H9 (cell line): ENCODE results near the gene MRPL14. TPM values are rescaled to one million over a fixed set of nuclear protein-coding genes. Genes with fewer than 3 reads are reported as not detected.

Source experiments
- DNase-seq: peaks from one replicate; pipeline ENCODE4 v3.0.0-alpha.2; 2017
- H2AFZ ChIP-seq: one replicate; pipeline ENCODE4 v1.6.1; 2013; ENCODE audit warnings: mild to moderate bottlenecking, low read length, control low read depth, moderate library complexity
- H2AK5ac ChIP-seq: 2 replicates; pipeline ENCODE4 v1.6.1; 2013; ENCODE audit warnings: low read length, control low read depth, mixed read lengths; ENCODE audit not compliant: insufficient read length
- H2BK120ac ChIP-seq: one replicate; pipeline ENCODE4 v1.6.1; 2013; ENCODE audit warnings: low read depth, mild to moderate bottlenecking, low read length, control low read depth, inconsistent platforms; ENCODE audit not compliant: poor library complexity, severe bottlenecking
- H2BK12ac ChIP-seq: 2 replicates; pipeline ENCODE4 v1.6.1; 2013; ENCODE audit warnings: low read length, control low read depth, mixed read lengths, low read depth; ENCODE audit not compliant: insufficient read length
- H2BK15ac ChIP-seq: 2 replicates; pipeline ENCODE4 v1.6.1; 2013; ENCODE audit warnings: low read depth, low read length, control low read depth
- H2BK20ac ChIP-seq: one replicate; pipeline ENCODE4 v1.6.1; 2013; ENCODE audit warnings: low read depth, mild to moderate bottlenecking, low read length, control low read depth, inconsistent platforms; ENCODE audit not compliant: poor library complexity, severe bottlenecking
- H2BK5ac ChIP-seq: 2 replicates; pipeline ENCODE4 v1.6.1; 2013; ENCODE audit warnings: low read length, control low read depth, mixed read lengths; ENCODE audit not compliant: insufficient read length
- H3K14ac ChIP-seq: 2 replicates; pipeline ENCODE4 v1.6.1; 2013; ENCODE audit warnings: low read length, control low read depth; ENCODE audit not compliant: insufficient read depth
- H3K18ac ChIP-seq: 2 replicates; pipeline ENCODE4 v1.6.1; 2013; ENCODE audit warnings: low read depth, mild to moderate bottlenecking, mixed read lengths, low read length, control low read depth; ENCODE audit not compliant: insufficient read length
- H3K23ac ChIP-seq: 2 replicates; pipeline ENCODE4 v1.6.1; 2013; ENCODE audit warnings: low read length, control low read depth, mixed read lengths, low read depth; ENCODE audit not compliant: insufficient read length
- H3K23me2 ChIP-seq: 2 replicates; pipeline ENCODE4 v1.6.1; 2013; ENCODE audit warnings: low read depth, mild to moderate bottlenecking, mixed read lengths, low read length, control low read depth; ENCODE audit not compliant: insufficient read length, poor library complexity, severe bottlenecking
- H3K27ac ChIP-seq: 2 replicates; pipeline ENCODE4 v1.5.1; 2013; ENCODE audit warnings: low read length, control low read depth, mixed read lengths, low read depth; ENCODE audit not compliant: insufficient read length
- H3K27me3 ChIP-seq: 2 replicates; pipeline ENCODE4 v1.6.1; 2013; ENCODE audit warnings: low read length, control low read depth, inconsistent platforms; ENCODE audit not compliant: insufficient read depth
- H3K4ac ChIP-seq: 2 replicates; pipeline ENCODE4 v1.6.1; 2013; ENCODE audit warnings: low read depth, mild to moderate bottlenecking, control low read depth, inconsistent platforms, low read length, moderate library complexity
- H3K4me1 ChIP-seq: 2 replicates; pipeline ENCODE4 v1.6.1; 2013; ENCODE audit warnings: low read length, control low read depth, inconsistent platforms; ENCODE audit not compliant: insufficient read depth
- H3K4me2 ChIP-seq: 2 replicates; pipeline ENCODE4 v1.6.1; 2013; ENCODE audit warnings: low read length, control low read depth, mixed read lengths; ENCODE audit not compliant: insufficient read length, insufficient read depth
- H3K56ac ChIP-seq: 2 replicates; pipeline ENCODE4 v1.6.1; 2013; ENCODE audit warnings: low read depth, mild to moderate bottlenecking, mixed read lengths, low read length, control low read depth; ENCODE audit not compliant: insufficient read length
- H3K79me1 ChIP-seq: 2 replicates; pipeline ENCODE4 v1.6.1; 2013; ENCODE audit warnings: low read depth, mild to moderate bottlenecking, moderate library complexity, low read length, control low read depth, inconsistent platforms; ENCODE audit not compliant: insufficient read depth, poor library complexity, severe bottlenecking
- H3K79me2 ChIP-seq: 2 replicates; pipeline ENCODE4 v1.6.1; 2013; ENCODE audit warnings: low read length, control low read depth, inconsistent platforms; ENCODE audit not compliant: insufficient read depth
- H3K9ac ChIP-seq: 2 replicates; pipeline ENCODE4 v1.6.1; 2013; ENCODE audit warnings: low read length, control low read depth, mixed read lengths; ENCODE audit not compliant: insufficient read length; ENCODE audit errors: extremely low read depth
- H3K9me3 ChIP-seq: one replicate; pipeline ENCODE4 v1.6.1; 2013; ENCODE audit warnings: low read depth, low read length, inconsistent platforms; ENCODE audit not compliant: control insufficient read depth
- H3T11ph ChIP-seq: one replicate; pipeline ENCODE4 v1.6.1; 2013; ENCODE audit warnings: mild to moderate bottlenecking, low read length, control low read depth, inconsistent platforms
- H4K20me1 ChIP-seq: one replicate; pipeline ENCODE4 v1.6.1; 2013; ENCODE audit not compliant: control insufficient read depth, insufficient read length, insufficient read depth
- H4K5ac ChIP-seq: 2 replicates; pipeline ENCODE4 v1.6.1; 2013; ENCODE audit warnings: low read depth, mild to moderate bottlenecking, mixed read lengths, low read length, control low read depth; ENCODE audit not compliant: insufficient read length
- H4K8ac ChIP-seq: replicated peaks from 2 replicates; pipeline ENCODE4 v1.6.1; 2013; ENCODE audit warnings: low read length, control low read depth, mixed read lengths, low read depth; ENCODE audit not compliant: insufficient read length
- H4K91ac ChIP-seq: 2 replicates; pipeline ENCODE4 v1.6.1; 2013; ENCODE audit warnings: low read depth, mild to moderate bottlenecking, moderate library complexity, mixed read lengths, low read length, control low read depth; ENCODE audit not compliant: insufficient read length
- H3K27ac Mint-ChIP-seq, 3 experiments: 2 replicates in 2 of 3; 3 replicates in 1 of 3; pipeline ENCODE4 v1.8.0; 2020 to 2021; ENCODE audit warnings: mixed read lengths in 3 of 3, mild to moderate bottlenecking in 1 of 3, moderate library complexity in 1 of 3
- H3K27me3 Mint-ChIP-seq: 2 replicates; pipeline ENCODE4 v1.8.0; 2021; ENCODE audit warnings: low read depth, mild to moderate bottlenecking, moderate library complexity, mixed read lengths
- H3K36me3 Mint-ChIP-seq, 3 experiments: 2 replicates in 2 of 3; 3 replicates in 1 of 3; pipeline ENCODE4 v1.8.0; 2020 to 2021; ENCODE audit warnings: low read depth in 3 of 3, mixed read lengths in 3 of 3; ENCODE audit not compliant: insufficient read depth in 1 of 3
- H3K4me1 Mint-ChIP-seq, 2 experiments: 2 replicates each; pipeline ENCODE4 v1.8.0; 2020; ENCODE audit warnings: mixed read lengths in 2 of 2
- H3K4me3 Mint-ChIP-seq, 2 experiments: 2 replicates in 1 of 2; 3 replicates in 1 of 2; pipeline ENCODE4 v1.8.0; 2020 to 2021; ENCODE audit warnings: mild to moderate bottlenecking in 2 of 2, mixed read lengths in 2 of 2, moderate library complexity in 1 of 2
- H3K9me3 Mint-ChIP-seq, 2 experiments: 2 replicates in 1 of 2; 3 replicates in 1 of 2; pipeline ENCODE4 v1.8.0; 2020; ENCODE audit warnings: mild to moderate bottlenecking in 2 of 2, mixed read lengths in 2 of 2, moderate library complexity in 1 of 2
- WGBS: extraction: QIAGEN DNeasy Blood & Tissue Kit; methylation state at CpG from one replicate; pipeline ENCODE4 v1.1.7; 2013; ENCODE audit warnings: missing lambda C conversion rate, low lambda C conversion rate, mixed read lengths; ENCODE audit not compliant: insufficient read length; ENCODE audit errors: extremely low coverage; 5-methylcytosine and 5-hydroxymethylcytosine counted together
- total RNA-seq: library from RNA; stranded (reverse); gene quantifications from 2 replicates; pipeline ENCODE4 v1.2.1, GENCODE V29; 2021
- TF ChIP-seq, protein P1 (sequence below): fragments of 200-600 bp; sonication (generic); conservative IDR thresholded peaks from 3 replicates; pipeline ENCODE4 v1.8.0; 2021; ENCODE audit warnings: antibody characterized with exemption, mild to moderate bottlenecking

MRPL14 gene
- total RNA-seq, 1 experiment from 2014 or later, result 80.1 TPM

DNA sequence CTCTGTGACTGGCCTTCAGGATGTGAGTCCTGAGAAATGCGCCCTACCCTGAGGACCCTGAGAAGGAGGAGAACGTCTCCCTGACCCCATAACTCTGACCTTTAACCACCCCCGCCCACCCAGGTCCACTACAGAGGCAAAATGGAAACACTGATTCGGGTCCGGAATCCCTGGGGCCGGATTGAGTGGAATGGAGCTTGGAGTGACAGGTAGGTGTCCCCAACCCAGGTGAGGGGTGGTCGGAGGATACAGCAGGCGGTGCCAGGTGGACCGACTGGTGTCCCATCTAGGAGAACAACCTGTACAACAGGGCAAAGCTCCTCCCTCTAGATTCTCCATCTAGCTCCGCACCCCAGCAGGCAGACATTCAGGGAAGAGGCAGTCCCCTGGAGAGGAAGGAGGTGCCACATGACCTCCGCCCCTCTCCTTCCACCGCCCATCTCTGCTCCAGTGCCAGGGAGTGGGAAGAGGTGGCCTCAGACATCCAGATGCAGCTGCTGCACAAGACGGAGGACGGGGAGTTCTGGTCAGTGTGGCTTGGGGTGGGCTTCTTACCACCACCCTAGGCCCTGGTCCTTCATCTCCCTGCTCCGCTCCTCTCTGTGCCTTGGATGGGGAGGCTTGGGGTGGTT, 49.0 kb upstream of the MRPL14 start:
- Histone ChIP-seq H3K27me3 (no peaks in the 10 kb centered on the region), H2BK120ac (no peak overlapping the region), H3K9ac (no peak overlapping the region), H2BK5ac (no peak overlapping the region), H3K14ac (no peak overlapping the region; the same call in 1 of the 2 replicates), H2BK12ac (no peak overlapping the region), H3K23me2 (no peaks in the 10 kb centered on the region), H3K4me1 (peaks cover 2% of the 10 kb centered on the region; the same call in 1 of the 2 replicates), H3K18ac (no peak overlapping the region), H3K79me2 (no peaks in the 10 kb centered on the region), H2AK5ac (no peak overlapping the region), H4K20me1 (peaks cover 3% of the 10 kb centered on the region), H3K9me3 (no peaks in the 10 kb centered on the region), H3K23ac (no peak overlapping the region), H4K91ac (no peak overlapping the region), H3K4ac (no peak overlapping the region), H3K4me2 (no peak overlapping the region), H4K5ac (no peak overlapping the region), H3T11ph (no peak overlapping the region), H2AFZ (no peak overlapping the region), H2BK20ac (no peak overlapping the region), H4K8ac (no peak overlapping the region), H3K56ac (no peak overlapping the region), H3K79me1 (no peaks in the 10 kb centered on the region), H3K27ac (no peak overlapping the region), H2BK15ac (no peak overlapping the region)
- no peak for DNase-seq
- Mint-ChIP-seq H3K9me3 (no peaks in the 10 kb centered on the region), H3K27ac (no peak overlapping the region), H3K27me3 (peaks cover 1% of the 10 kb centered on the region), H3K36me3 (no peaks in the 10 kb centered on the region; a peak in 1 of 7 replicates), H3K4me1 (peaks cover 10 to 19% of the 10 kb centered on the region in 2 experiments), H3K4me3 (no peak overlapping the region)
- TF ChIP-seq, protein P1, sequence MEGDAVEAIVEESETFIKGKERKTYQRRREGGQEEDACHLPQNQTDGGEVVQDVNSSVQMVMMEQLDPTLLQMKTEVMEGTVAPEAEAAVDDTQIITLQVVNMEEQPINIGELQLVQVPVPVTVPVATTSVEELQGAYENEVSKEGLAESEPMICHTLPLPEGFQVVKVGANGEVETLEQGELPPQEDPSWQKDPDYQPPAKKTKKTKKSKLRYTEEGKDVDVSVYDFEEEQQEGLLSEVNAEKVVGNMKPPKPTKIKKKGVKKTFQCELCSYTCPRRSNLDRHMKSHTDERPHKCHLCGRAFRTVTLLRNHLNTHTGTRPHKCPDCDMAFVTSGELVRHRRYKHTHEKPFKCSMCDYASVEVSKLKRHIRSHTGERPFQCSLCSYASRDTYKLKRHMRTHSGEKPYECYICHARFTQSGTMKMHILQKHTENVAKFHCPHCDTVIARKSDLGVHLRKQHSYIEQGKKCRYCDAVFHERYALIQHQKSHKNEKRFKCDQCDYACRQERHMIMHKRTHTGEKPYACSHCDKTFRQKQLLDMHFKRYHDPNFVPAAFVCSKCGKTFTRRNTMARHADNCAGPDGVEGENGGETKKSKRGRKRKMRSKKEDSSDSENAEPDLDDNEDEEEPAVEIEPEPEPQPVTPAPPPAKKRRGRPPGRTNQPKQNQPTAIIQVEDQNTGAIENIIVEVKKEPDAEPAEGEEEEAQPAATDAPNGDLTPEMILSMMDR, result no peak
- no CpG with 5 or more reads among the region's 15 CpGs for WGBS
